DMS153 (cell line): ENCODE data around the gene PROSER2.

ENCODE experiments used
- DNase-seq: peaks from one replicate; lab custom pipeline; 2025; lab: John Stamatoyannopoulos, UW

PROSER2 gene

GRCh38 chr10:11804336-11804735 lies 18.8 kb upstream of the PROSER2 start:
- DNase-seq: no peak

- no peak for DNase-seq
Measured at GRCh38 chr10:11805792-11806191, 17.4 kb upstream of the PROSER2 start.

DNA sequence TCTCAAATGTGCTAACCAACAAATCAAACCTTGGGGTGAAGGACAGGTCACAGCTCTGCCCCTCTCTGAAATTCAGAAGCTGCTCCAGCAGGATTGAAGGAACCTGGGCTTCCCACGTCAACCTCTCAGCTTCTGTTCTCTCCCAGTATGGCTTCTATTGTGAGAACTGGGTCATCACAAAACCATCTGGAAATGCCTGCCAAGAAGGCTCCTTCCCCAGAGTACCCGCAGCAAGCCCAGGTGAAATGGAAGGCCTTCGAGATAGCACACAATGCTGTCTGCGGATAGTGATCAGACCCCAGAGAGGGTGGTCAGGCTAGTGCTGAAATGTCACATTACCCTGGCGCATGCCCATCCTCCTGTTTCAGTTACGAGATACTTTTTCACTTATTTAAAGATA lies 16.4 kb upstream of the PROSER2 start:
- no peak for DNase-seq

GRCh38 chr10:11808808-11809207 lies 14.3 kb upstream of the PROSER2 start:
- no peak for DNase-seq

- no peak for DNase-seq
Measured at GRCh38 chr10:11810313-11810766, 12.8 kb upstream of the PROSER2 start.

GRCh38 chr10:11810973-11811372 lies 12.2 kb upstream of the PROSER2 start:
- DNase-seq: no peak

- DNase-seq: no peak
Measured at GRCh38 chr10:11813177-11813576, 10.0 kb upstream of the PROSER2 start.

- DNase-seq: no peak
Measured at GRCh38 chr10:11813855-11814567, 9.1 kb upstream of the PROSER2 start.

- no peak for DNase-seq
Measured at GRCh38 chr10:11819027-11819426, 4.1 kb upstream of the PROSER2 start.

DNA sequence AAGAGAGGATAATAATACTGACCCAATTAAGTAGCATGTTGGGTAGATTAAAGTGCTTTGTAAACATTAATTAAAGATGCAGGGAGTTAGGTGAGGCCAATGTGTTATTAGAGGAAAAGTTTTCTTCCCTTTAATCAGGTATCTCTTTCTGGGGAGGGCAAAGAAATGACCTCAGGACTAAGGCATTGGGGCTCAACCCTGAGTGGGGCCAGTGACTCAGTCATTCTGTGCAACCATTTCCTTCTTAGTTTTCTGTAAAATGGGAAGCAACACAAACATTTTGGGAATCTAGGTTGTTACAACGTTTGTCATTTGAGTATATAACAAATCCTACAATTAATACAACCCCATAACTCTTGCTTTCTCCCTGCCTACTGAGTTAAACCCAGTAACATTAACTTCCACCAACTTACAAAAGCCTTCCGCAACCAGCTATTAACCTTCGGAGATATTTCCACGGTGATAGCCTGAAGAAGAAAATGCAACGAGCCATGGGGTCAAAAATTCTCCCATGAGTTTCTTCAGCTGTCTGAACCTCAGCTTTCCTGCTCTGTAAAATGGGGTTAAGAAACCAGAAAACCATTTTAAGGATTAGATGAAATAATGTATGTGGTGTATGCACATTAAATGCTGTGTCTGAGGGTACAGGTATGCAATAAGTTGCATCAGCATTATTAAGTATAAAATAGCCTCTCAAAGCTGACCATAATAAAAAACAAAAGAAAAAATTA lies 965 bp upstream of the PROSER2 start:
- DNase-seq: no peak

- no peak for DNase-seq
Measured at GRCh38 chr10:11822809-11823121, 391 bp upstream of the PROSER2 start.

DNA sequence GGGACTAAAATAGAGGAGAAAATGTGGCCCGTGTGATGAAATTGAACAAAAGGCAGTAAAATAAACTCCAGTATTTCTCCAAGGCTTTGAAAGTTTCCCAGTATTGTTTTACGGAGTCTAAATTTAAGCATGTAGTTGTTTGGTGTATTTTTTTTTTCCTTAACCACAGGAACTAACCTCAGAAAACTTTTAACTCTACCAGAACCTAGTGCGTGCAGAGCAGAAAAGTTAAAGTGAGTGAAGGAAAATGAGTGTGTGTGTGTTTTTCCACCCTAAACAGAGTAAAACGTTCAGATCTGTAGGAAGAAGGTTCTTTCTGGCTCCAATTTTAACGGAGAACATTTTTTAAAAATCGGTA lies 812 bp downstream of the PROSER2 start:
- DNase-seq: no peak

DNA sequence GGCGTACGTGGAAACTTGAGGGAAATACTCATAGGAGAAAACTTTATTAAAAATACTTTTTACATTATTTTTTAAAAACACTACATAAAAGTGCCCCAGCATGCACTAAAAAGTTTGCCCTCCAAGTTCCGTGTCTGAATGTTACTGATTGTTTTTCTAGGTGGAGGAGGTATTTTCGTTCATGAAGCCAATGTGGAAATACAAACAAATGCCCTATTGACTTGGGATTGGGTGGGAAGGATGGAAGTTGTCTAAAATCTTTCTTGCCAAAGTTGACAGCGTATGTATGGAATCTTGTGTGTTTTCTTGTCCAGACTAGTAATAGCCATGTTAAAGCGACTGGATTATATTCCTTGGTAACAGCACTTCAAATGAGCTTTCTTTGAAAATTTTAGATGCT lies 1.2 kb downstream of the PROSER2 start:
- no peak for DNase-seq

GRCh38 chr10:11824825-11825224 lies 1.7 kb downstream of the PROSER2 start:
- DNase-seq: no peak

- no peak for DNase-seq
Measured at GRCh38 chr10:11825796-11826414, 2.7 kb downstream of the PROSER2 start.

DNA sequence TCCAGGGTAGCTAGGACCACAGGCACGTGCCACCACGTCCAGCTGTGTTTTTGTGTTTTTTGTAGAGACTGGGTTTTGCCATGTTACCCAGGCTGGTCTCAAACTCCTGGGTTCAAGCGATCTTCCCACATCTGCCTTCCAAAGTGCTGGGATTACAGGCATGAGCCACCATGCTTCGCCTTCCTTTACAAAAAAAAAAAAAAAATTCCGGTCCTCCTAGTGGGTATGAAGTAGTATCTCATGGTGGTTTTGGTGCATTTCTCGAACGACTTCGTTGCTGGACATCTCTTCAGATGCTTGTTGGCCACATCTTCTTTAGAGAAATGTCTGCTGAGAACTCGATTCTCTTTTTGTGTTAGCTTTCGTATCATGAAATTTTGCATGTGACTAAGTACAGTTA lies 3.9 kb downstream of the PROSER2 start:
- DNase-seq: no peak

DNA sequence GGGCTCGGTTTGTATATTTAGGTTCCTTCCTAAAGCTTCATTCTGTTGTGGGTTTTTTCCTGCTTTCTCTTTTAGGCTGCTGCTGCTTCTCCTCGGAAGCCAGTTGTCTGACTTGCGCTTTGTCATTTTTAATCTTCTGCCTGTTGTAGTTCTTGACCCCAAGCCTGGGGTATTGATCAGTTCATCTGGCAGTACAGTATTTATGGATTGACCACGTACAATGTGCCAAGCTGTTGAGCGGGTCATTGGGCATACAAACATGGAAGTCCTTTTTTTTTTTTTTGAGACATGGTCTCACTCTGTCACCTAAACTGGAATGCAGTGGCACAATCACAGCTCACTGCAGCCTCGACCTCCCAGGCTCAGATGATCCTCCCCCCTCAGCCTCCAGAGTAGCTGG lies 4.3 kb downstream of the PROSER2 start:
- DNase-seq: no peak

DNA sequence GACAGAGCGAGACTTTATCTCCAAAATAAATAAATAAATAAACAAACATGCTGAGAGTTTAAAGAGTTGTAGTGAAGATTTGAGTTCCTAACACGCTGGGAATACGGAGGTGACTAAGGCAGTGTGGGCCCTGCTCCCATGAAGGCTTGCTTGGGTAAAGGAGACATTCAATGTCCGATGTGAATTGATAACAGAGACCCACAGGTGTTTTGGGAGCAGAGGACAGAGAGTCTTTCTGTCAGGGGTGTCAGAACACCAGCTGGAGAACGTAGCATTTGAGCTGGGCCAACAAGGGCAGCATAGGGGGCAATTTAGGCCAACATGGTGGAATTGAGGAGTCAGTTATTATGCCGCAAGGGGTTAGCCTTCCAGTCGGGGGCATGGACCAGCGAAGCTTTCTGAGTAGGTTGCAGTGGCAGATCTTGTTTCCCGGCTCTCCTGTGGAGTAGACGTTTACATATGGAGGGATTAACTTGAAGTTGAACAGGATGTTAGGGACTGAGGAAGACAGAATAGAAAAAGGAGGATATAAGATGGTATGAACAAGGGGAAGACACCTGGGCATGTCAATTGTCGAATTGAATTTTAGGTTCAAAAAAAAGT lies 5.6 kb downstream of the PROSER2 start:
- no peak for DNase-seq

GRCh38 chr10:11830836-11831519 lies 7.8 kb downstream of the PROSER2 start:
- DNase-seq: no peak

DNA sequence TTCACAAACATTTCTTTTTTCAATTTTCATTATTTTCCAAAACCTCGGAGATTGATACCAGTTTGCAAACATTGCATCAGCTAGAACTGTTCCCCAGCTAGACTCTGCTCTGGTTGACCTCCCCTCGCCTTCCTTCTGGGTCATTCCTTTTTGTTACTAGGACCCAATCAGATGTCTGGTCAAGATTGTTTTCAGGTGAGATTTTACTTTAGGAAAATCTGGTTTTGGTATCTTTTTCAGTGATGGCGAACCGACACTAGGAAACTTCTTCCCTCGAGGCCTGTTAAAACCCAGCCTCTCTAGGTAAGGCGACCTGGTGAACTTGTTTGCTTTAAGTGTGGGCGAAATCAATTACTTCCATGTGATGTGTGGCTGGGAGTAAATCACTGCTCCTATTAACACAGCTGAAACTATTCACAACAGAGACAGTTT lies 8.4 kb downstream of the PROSER2 start:
- no peak for DNase-seq

- DNase-seq: no peak
Measured at GRCh38 chr10:11832042-11832441, 8.9 kb downstream of the PROSER2 start.

- no peak for DNase-seq
Measured at GRCh38 chr10:11835061-11835460, 11.9 kb downstream of the PROSER2 start.
